Muscle layer of colon (tissue), 2 donors: ENCODE results near the gene MAGOH.
A peak's percentile ranks its signal among the peaks of the same experiment; 100 is the strongest.
"Not testable (repeated sequence)": the region's sequence is repeated elsewhere in the genome, so short reads cannot be mapped to it uniquely, and the experiment has no call there.

Source experiments
- H3K27ac ChIP-seq: one replicate; pipeline ENCODE4 v1.7.0; 2013; ENCODE audit warnings: low read depth, mild to moderate bottlenecking, low read length, moderate library complexity
- H3K27me3 ChIP-seq, 2 donors: one replicate each; pipeline ENCODE4 v1.7.0; 2013; ENCODE audit warnings: low read length in 2 of 2, mild to moderate bottlenecking in 2 of 2; ENCODE audit not compliant: insufficient read depth in 2 of 2, control insufficient read depth in 1 of 2
- H3K36me3 ChIP-seq: one replicate; pipeline ENCODE4 v1.7.0; 2013; ENCODE audit warnings: mild to moderate bottlenecking, low read length; ENCODE audit not compliant: insufficient read depth
- H3K4me1 ChIP-seq: one replicate; pipeline ENCODE4 v1.7.0; 2013; ENCODE audit warnings: mild to moderate bottlenecking, low read length; ENCODE audit not compliant: insufficient read depth
- H3K4me3 ChIP-seq, 2 donors: one replicate each; pipeline ENCODE4 v1.7.0; 2013; ENCODE audit warnings: low read length in 2 of 2, low read depth in 1 of 2, mild to moderate bottlenecking in 1 of 2, moderate library complexity in 1 of 2
- H3K9ac ChIP-seq: one replicate; pipeline ENCODE4 v1.7.0; 2013; ENCODE audit warnings: low read length
- H3K9me3 ChIP-seq: one replicate; pipeline ENCODE4 v1.7.0; 2013; ENCODE audit warnings: mild to moderate bottlenecking, low read length
- donor health status: abdominal sarcoma.
- donor health status: Adenocarcinoma of cecum.

The MAGOH gene

GRCh38 chr1:53238197-53239155, at the start of gene MAGOH:
Gene MAGOH, minus strand, starts transcription at chr1:53238518. Its CDS starts 70 bp downstream, at chr1:53238448.
- Histone ChIP-seq H3K9ac (peak within 1 kb of the TSS; percentile 99), H3K27ac (peak within 1 kb of the TSS; percentile 86), H3K4me1 (peaks cover 21% of the 10 kb centered on the region), H3K9me3 (no peaks in the 10 kb centered on the region), H3K36me3 (peaks cover 28% of the 10 kb centered on the region), H3K27me3 (no peaks in the 10 kb centered on the region), H3K4me3 (peak within 1 kb of the TSS; percentile 84 to 100)

- H3K27ac ChIP-seq: no peak overlapping the region
- H3K36me3 ChIP-seq: no peaks in the 10 kb centered on the region
- no peaks in the 10 kb centered on the region for H3K27me3 ChIP-seq
- H3K4me3 ChIP-seq: no peak overlapping the region
- H3K9ac ChIP-seq: no peak overlapping the region
- H3K4me1 ChIP-seq: no peaks in the 10 kb centered on the region
- no peaks in the 10 kb centered on the region for H3K9me3 ChIP-seq
Measured at GRCh38 chr1:53286955-53287354, 48.6 kb upstream of the MAGOH start.

- Histone ChIP-seq H3K9me3 (no peaks in the 10 kb centered on the region), H3K4me1 (no peaks in the 10 kb centered on the region), H3K9ac (no peak overlapping the region), H3K27ac (no peak overlapping the region), H3K27me3 (no peaks in the 10 kb centered on the region), H3K36me3 (no peaks in the 10 kb centered on the region), H3K4me3 (no peak overlapping the region)
Measured at GRCh38 chr1:53285969-53286760, 47.8 kb upstream of the MAGOH start.

GRCh38 chr1:53285546-53285945, 47.2 kb upstream of the MAGOH start:
- H3K36me3 ChIP-seq: no peaks in the 10 kb centered on the region
- H3K27ac ChIP-seq: no peak overlapping the region
- H3K27me3 ChIP-seq: no peaks in the 10 kb centered on the region
- no peak overlapping the region for H3K9ac ChIP-seq
- no peaks in the 10 kb centered on the region for H3K9me3 ChIP-seq
- no peak overlapping the region for H3K4me3 ChIP-seq
- no peaks in the 10 kb centered on the region for H3K4me1 ChIP-seq

- Histone ChIP-seq H3K36me3 (no peaks in the 10 kb centered on the region), H3K4me1 (no peaks in the 10 kb centered on the region), H3K9ac (no peak overlapping the region), H3K4me3 (no peak overlapping the region), H3K9me3 (no peaks in the 10 kb centered on the region), H3K27ac (no peak overlapping the region), H3K27me3 (no peaks in the 10 kb centered on the region)
Measured at GRCh38 chr1:53284224-53285020, 46.1 kb upstream of the MAGOH start.

- H3K27me3 ChIP-seq, H3K9ac ChIP-seq, H3K27ac ChIP-seq, H3K4me3 ChIP-seq, H3K4me1 ChIP-seq, H3K9me3 ChIP-seq, H3K36me3 ChIP-seq: not testable (repeated sequence)
Measured at GRCh38 chr1:53283156-53283555, 44.8 kb upstream of the MAGOH start.

- no peaks in the 10 kb centered on the region for H3K36me3 ChIP-seq
- H3K27me3 ChIP-seq: peaks cover 0 to 4% of the 10 kb centered on the region in 2 donors
- H3K9me3 ChIP-seq: no peaks in the 10 kb centered on the region
- H3K4me1 ChIP-seq: no peaks in the 10 kb centered on the region
- H3K4me3 ChIP-seq: no peak overlapping the region
- no peak overlapping the region for H3K27ac ChIP-seq
- H3K9ac ChIP-seq: no peak overlapping the region
Measured at GRCh38 chr1:53281133-53281532, 42.8 kb upstream of the MAGOH start.

GRCh38 chr1:53280496-53280895, 42.2 kb upstream of the MAGOH start:
- H3K27ac ChIP-seq: no peak overlapping the region
- no peak overlapping the region for H3K9ac ChIP-seq
- no peaks in the 10 kb centered on the region for H3K4me1 ChIP-seq
- no peaks in the 10 kb centered on the region for H3K9me3 ChIP-seq
- no peak overlapping the region for H3K4me3 ChIP-seq
- H3K27me3 ChIP-seq: peaks cover 0 to 4% of the 10 kb centered on the region in 2 donors
- no peaks in the 10 kb centered on the region for H3K36me3 ChIP-seq

GRCh38 chr1:53279296-53280200, 41.2 kb upstream of the MAGOH start:
- Histone ChIP-seq H3K27me3 (peaks cover 0 to 4% of the 10 kb centered on the region in 2 donors), H3K9me3 (no peaks in the 10 kb centered on the region), H3K9ac (no peak overlapping the region), H3K4me1 (no peaks in the 10 kb centered on the region), H3K27ac (no peak overlapping the region), H3K4me3 (no peak overlapping the region), H3K36me3 (no peaks in the 10 kb centered on the region)

- Histone ChIP-seq H3K36me3 (no peaks in the 10 kb centered on the region), H3K27ac (no peak overlapping the region), H3K27me3 (peaks cover 0 to 4% of the 10 kb centered on the region in 2 donors), H3K9ac (no peak overlapping the region), H3K9me3 (no peaks in the 10 kb centered on the region), H3K4me3 (no peak overlapping the region), H3K4me1 (no peaks in the 10 kb centered on the region)
Measured at GRCh38 chr1:53278298-53278725, 40.0 kb upstream of the MAGOH start.
